ENCODE measurements around the gene IGDCC3.

IGDCC3 gene

GRCh38 chr15:65382146-65382491, 4.3 kb upstream of the IGDCC3 start:
- H3K4me3 ChIP-seq (ENCODE audit: low read depth, low read length): no peak overlapping the region
- in situ Hi-C loops (cut with HindIII; ENCODE audit: low sequenced_read_pairs): no loop called here
- TF ChIP-seq CTCF (IDR thresholded peaks at IDR 0.05; ENCODE audit: low read depth, low read length): no peak
- no peak for DNase-seq (ENCODE audit: low read depth, low spot score)

GRCh38 chr15:65381445-65382145, 3.8 kb upstream of the IGDCC3 start:
- in situ Hi-C loops (cut with HindIII; ENCODE audit: low sequenced_read_pairs): no loop called here
- H3K4me3 ChIP-seq (ENCODE audit: low read depth, low read length): no peak overlapping the region
- no peak for TF ChIP-seq CTCF (IDR thresholded peaks at IDR 0.05; ENCODE audit: low read depth, low read length)
- no peak for DNase-seq (ENCODE audit: low read depth, low spot score)

GRCh38 chr15:65379986-65380385, 2.2 kb upstream of the IGDCC3 start:
- in situ Hi-C loops (cut with HindIII; ENCODE audit: low sequenced_read_pairs): no loop called here
- TF ChIP-seq CTCF (IDR thresholded peaks at IDR 0.05; ENCODE audit: low read depth, low read length): no peak
- no peak overlapping the region for H3K4me3 ChIP-seq (ENCODE audit: low read depth, low read length)
- no peak for DNase-seq (ENCODE audit: low read depth, low spot score)

- TF ChIP-seq CTCF (IDR thresholded peaks at IDR 0.05; ENCODE audit: low read depth, low read length): no peak
- H3K4me3 ChIP-seq (ENCODE audit: low read depth, low read length): peak overlapping the region; percentile 40
- in situ Hi-C loops (cut with HindIII; ENCODE audit: low sequenced_read_pairs): no loop called here
- peak; percentile 20 for DNase-seq (ENCODE audit: low read depth, low spot score)
These were observed 462 bp downstream of the IGDCC3 start for GRCh38 chr15:65377105-65377975.

- in situ Hi-C loops (cut with HindIII; ENCODE audit: low sequenced_read_pairs): no loop called here
- DNase-seq (ENCODE audit: low read depth, low spot score): no peak
- no peak for TF ChIP-seq CTCF (IDR thresholded peaks at IDR 0.05; ENCODE audit: low read depth, low read length)
- H3K4me3 ChIP-seq (ENCODE audit: low read depth, low read length): peak overlapping the region; percentile 40
These were observed 1.1 kb downstream of the IGDCC3 start for GRCh38 chr15:65376767-65377104.

- DNase-seq (ENCODE audit: low read depth, low spot score): no peak
- in situ Hi-C loops (cut with HindIII; ENCODE audit: low sequenced_read_pairs): no loop called here
These were observed 1.8 kb downstream of the IGDCC3 start for GRCh38 chr15:65375871-65376607.

More at GRCh38 chr15:65375871-65376607, 1.8 kb downstream of the IGDCC3 start:
- TF ChIP-seq CTCF (IDR thresholded peaks at IDR 0.05; ENCODE audit: low read depth, low read length): no peak
- no peak overlapping the region for H3K4me3 ChIP-seq (ENCODE audit: low read depth, low read length)

All from astrocyte of the spinal cord (primary cell).